GM18951 (cell line): ENCODE data around the gene AP3D1.

Experiments
- POLR2A ChIP-seq: IDR thresholded peaks from 4 replicates; pipeline ENCODE4 v1.6.1; 2011; ENCODE audit warnings: mild to moderate bottlenecking; ENCODE audit not compliant: insufficient read length, insufficient read depth; ENCODE audit errors: extremely low read depth
- in situ Hi-C: fragments of 300-500 bp; cut with MboI; formaldehyde crosslinking; loops from one replicate; pipeline ENCODE4 v1.12.0; 2022; ENCODE audit warnings: low sequenced_read_pairs, mixed read lengths, inconsistent platforms; ENCODE audit not compliant: unreplicated experiment

AP3D1 gene

DNA sequence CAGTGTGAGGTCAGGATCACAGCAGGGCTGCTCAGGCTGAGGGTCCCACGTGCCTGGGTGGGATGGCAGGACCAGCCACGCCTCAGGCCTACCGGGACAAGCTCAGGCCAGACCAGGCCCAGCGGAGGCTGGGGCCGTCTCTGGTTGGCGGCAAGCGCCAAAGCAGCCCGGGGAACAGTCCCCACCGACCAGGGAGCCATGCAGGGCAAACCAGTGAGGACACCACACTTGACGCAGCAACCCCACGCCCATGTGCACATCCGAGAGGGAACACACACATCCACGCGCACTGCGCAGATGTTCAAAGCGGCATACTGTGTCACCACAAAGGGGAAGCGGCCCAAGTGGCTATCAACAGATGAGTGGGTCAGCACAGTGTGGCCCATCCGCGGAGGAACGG is 39.5 kb downstream of the AP3D1 start:
- in situ Hi-C loops, result no loop called here
- no peak for TF ChIP-seq POLR2A

DNA sequence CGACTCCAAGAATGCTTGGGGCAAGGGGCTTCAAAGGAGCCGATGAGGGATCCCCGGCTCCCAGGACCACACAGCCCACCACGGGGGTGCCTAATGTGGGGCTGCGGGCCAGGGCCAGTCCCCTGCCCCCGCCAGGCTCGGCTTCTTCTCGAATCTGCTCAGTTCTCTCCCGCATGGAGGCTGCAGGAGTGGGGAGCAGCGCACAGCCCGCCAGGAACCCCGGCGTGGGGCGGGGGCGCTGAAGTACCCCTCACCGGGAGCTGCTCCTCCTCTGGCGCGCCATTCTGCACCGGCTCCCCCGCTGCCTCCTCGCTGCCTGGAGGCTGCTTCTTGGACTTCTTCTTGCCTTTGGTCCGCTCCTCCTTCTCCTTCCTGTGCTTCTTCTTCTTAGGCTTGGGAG is 39.9 kb downstream of the AP3D1 start:
- TF ChIP-seq POLR2A, result no peak
- in situ Hi-C loops, result no loop called here

DNA sequence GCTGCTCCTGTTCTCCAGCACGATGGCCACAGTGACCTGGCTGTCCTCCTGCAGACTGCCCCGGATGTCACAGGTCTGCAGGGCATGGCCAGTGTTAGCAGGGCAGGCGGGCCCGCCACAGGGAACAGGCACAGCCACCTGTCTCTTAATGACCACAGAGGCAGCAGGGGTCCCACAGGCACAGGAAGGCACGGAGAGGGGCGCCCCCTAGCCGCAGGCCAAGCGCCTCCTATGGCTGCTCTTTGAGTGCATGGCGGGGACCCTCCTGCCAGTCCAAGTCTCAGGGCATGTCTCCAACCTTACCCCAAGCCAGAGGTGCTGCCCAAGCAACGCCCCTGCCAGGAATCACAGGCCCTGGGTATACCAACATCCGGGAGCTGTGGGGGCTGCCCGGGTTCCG is 40.5 kb downstream of the AP3D1 start:
- no peak for TF ChIP-seq POLR2A

DNA sequence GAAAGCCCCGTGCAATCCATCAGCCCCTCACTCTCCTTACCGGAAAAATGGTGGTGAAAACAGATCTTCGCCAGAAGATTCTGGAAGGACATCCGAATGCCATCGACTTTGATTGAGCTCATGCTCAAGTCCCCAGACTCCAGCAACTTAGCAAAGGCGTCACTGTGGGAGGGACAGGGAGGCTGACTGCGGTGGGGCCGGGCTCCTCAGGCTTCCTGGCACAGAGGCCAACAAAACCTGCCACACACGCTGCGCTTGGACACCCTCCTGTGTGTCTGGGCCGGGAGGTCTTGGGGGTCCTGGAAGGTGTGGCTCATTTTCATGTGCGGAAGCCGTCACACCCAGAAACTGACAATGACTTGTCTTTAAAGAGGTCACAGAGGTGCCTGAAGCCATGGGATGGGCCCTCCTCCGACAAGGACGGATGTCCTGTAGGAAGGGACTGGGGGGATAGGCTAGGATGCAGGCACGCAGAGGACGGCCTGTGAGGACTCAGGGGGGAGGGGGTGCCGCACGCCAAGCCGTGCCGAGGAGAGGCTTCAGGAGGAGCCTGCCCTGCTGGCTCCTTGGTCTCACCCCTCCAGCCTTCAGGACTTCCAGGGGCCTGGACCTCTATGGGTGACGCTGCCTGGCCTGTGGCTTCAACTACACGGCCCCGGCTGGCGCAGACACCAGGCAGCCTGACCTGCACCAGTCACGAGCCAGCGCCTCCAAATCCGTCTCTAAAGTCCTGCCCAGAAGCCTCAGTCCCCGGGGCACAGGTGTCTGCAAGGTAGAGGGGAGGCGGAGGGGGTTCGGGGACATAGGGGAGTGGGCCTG is 42.1 kb downstream of the AP3D1 start:
- TF ChIP-seq POLR2A, result no peak
- in situ Hi-C loops, result no loop called here

More for the DNA sequence above, 40.5 kb downstream of the AP3D1 start:
- in situ Hi-C loops, result no loop called here

DNA sequence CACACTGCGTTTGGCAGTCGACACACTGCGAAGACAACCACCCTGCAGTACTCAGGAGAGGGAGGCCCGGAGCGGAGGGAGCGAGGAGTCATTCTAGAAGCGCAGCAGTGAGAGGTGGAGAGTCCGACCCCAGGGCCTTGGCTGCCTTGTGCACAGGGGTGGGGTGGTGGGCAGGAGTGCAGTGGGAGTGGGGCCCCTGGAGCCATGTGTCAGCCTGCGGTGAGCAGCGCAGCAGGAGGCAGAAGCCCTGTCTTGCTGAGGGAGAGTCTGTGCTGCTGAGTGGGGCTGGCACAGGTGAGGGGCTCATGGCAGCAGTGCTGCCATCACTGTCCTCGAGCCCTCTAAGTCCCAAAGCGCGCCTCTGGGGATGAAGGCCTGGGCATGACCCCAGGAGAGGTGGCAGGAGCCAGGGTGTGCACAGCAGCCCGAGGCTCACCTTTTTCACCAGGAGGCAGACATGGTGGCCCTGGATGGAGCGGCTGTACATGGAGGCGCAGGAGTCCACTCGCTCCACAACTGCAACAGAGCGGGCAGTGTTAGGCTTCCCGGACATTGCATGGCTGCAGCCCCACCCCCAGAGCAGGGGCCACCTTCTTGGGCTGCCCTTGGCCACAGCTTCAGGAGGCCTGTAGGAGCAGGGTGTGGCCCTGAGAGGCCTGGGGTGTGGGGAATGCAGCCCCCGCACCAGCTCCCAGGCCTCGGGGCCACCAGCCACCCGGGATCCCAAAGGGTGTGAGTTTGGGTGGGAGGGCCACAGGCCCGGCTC is 42.9 kb downstream of the AP3D1 start:
- in situ Hi-C loops, result no loop called here

DNA sequence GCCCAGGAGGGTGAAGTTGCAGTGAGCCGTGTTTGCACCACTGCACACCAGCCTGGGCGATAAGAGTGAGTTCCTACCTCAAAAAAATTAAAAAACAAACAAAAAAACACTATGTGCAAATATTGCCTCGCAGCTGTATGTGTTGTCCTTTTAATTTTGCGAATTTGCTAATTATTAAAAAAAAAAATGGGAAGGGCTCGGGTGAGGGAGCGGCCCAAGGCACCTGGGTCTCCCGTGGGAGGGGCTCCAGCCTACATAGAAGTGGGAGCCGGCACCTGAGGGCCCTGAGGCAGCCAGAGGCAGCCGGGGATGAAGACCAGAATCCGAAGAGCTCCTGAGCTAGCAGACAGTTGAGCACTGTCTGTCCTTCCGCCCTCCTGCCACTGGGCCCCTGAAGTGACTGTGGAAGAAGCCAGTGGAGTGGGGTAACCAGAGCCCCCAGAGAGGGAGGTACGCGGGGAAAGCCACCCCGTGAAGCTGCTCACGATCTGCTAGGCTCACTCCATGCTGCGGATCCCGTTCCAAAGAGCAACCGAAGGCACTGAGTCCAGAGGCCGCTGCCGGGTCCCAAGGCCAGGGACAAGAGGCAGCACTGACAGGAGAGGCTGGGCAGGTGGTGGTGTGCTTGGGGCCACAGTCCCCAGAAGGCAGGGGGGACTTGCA is 48.2 kb downstream of the AP3D1 start:
- in situ Hi-C loops, result no loop called here
- TF ChIP-seq POLR2A, result no peak

More for the DNA sequence above, 42.9 kb downstream of the AP3D1 start:
- no peak for TF ChIP-seq POLR2A

DNA sequence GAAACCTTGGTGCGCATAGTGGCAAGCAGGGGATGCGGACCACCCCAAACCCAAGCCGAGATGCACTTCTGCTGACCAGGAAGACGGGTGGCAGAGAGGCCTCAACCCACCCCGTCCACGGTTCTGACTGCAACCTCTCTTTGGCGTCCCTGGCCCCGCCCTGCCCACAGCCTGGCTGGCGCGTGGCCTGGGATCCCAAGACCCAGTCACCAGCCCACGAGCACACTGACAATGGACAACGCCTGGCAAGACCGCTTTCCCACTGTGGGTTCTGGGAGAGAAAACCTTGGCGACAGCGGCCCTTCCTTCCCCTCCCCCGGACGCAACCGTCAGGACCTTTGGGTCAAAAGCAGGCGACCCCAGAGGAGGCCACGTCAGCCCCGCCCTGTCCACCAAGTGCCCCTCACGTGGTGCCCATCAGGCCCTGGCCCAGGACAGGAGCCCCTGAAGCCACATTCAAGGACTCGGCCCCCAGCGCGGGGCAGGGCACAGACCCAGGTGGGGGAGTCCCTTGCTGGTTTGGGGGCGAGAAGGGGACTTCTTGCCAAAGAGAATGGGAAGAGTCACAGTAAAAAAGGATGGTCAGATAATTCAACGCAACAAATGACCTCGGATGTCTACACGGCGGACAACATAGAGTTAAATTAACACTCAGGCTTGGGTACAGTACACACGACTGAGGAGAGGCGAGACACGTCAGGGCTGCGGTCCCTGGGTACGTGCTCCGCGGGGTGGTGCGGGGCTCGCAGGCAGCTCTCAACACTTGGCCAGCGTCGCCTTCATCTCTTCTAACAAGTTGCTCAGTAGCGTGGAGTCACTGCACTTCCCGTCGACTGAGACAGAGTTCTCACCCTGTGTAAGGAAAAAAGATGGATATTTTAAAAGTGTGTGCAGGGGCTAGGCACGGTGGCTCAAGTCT is 49.7 kb downstream of the AP3D1 start:
- TF ChIP-seq POLR2A, result no peak
- in situ Hi-C loops, result no loop called here

DNA sequence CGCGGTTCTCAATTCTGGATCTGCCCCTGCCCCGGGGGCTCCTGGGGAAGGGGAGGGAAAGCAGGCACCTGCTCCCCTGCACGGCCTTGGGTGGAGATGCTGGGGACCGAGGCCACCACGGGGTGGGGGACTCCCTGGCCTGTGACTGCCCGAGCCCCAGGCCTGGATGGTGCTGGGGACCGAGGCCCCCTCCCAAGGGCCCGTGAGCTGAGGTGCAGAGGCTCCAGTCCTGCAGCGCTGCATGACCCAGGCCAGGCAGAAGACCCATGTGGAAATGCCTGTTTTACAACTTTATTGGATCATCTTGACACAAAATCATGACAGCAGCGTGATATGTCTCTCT is 50.7 kb downstream of the AP3D1 start:
- in situ Hi-C loops, result no loop called here

DNA sequence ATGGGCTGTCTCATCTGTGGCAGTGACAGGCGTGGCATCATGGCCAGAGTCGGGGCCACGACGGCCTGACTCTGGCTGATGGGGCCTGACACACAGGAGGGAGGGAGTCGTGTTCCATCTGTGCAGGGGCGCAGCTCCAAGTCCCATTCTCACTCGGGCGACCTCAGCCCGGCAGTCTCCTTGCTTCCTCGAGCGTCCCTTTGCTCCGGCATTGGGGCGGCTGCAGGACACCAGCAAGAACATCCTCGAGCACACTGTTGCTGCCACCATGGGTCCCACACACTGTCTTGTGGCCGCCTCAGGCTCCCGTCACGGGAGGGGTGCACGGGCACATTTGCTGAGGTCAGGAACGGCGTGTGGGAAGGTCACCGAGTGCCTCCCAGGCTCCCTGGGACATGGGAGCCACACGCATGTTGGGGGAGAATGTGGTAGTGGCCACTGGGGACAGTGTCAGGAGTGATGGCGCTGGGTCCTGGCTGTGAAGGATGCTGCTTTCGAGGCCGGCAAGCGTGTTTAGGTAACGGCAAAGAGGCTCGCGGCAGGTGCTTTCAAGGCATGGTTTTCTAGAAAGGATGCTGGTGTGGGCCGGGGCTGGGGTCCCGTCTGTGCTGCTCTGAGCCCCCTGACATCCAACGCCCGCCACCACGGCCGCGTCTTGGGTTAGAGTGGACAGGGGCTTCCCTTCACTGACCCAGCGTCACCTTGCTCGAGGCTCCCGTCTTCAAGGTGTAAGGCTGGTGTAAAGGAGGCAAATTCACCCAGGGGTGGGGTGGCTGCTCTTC is 51.2 kb downstream of the AP3D1 start:
- no peak for TF ChIP-seq POLR2A
- in situ Hi-C loops, result no loop called here

More for the DNA sequence above, 50.7 kb downstream of the AP3D1 start:
- no peak for TF ChIP-seq POLR2A

DNA sequence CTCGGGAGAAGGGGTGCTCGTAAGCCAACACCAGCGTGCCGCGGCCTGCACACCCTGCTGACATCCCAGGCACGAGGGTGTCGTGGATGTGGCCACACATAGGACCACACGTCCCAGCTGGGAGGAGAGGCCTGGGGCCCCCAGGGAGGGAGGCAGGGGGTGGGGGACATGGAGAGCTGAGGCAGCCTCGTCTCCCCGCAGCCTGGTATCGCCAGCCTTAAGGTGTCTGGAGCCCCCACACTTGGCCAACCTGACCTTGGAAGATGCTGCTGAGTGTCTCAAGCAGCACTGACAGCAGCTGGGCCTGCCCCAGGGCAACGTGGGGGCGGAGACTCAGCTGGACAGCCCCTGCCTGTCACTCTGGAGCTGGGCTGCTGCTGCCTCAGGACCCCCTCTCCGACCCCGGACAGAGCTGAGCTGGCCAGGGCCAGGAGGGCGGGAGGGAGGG is 52.3 kb downstream of the AP3D1 start:
- no peak for TF ChIP-seq POLR2A
- in situ Hi-C loops, result no loop called here

DNA sequence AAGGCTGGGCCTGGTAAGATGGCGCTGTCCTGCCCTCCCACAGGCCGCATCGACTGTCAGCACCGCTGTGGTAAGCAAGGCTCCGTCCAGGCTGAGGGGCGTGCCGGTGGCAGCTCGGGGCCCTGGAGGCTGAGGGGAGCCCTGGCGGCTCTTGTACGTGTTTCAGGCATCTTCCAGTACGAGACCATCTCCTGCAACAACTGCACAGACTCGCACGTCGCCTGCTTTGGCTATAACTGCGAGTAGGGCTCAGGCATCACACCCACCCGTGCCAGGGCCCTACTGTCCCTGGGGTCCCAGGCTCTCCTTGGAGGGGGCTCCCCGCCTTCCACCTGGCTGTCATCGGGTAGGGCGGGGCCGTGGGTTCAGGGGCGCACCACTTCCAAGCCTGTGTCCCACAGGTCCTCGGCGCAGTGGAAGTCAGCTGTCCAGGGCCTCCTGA is 53.5 kb downstream of the AP3D1 start:
- no peak for TF ChIP-seq POLR2A
- in situ Hi-C loops, result no loop called here
